SH-SY5Y (cell line): ENCODE data around the gene CAGE1.

Experiments used
- GATA2 ChIP-seq: IDR thresholded peaks from 2 replicates; pipeline ENCODE4 v1.6.1; 2011; ENCODE audit warnings: mild to moderate bottlenecking, low read depth, low read length
- GATA3 ChIP-seq: IDR thresholded peaks from 2 replicates; pipeline ENCODE4 v1.6.1; 2011; ENCODE audit warnings: low read depth, mild to moderate bottlenecking, low read length, moderate library complexity

GRCh38 chr6:7300926-7301325 is 88.6 kb downstream of the CAGE1 start:
- TF ChIP-seq GATA2 (no peak), GATA3 (no peak)
